ENCODE results near the gene CLIC4.
A peak's percentile ranks its signal among the peaks of the same experiment; 100 is the strongest.

Gene CLIC4

GRCh38 chr1:24825174-24825573 lies 79.9 kb downstream of the CLIC4 start:
- no peak for DNase-seq

GRCh38 chr1:24826510-24826909 lies 81.3 kb downstream of the CLIC4 start:
- DNase-seq: no peak

- no peak for DNase-seq
Measured at GRCh38 chr1:24827379-24828135, 82.3 kb downstream of the CLIC4 start.

- DNase-seq: peak; percentile 24
Measured at GRCh38 chr1:24828183-24828886, 83.1 kb downstream of the CLIC4 start.

- peak; percentile 83 for DNase-seq
Measured at GRCh38 chr1:24828887-24829192, 83.6 kb downstream of the CLIC4 start.

GRCh38 chr1:24830680-24831272 lies 85.5 kb downstream of the CLIC4 start:
- peak; percentile 87 for DNase-seq

GRCh38 chr1:24841593-24841992 lies 96.3 kb downstream of the CLIC4 start:
- no peak for DNase-seq

GRCh38 chr1:24846671-24847070 lies 101.4 kb downstream of the CLIC4 start:
- no peak for DNase-seq

GRCh38 chr1:24847995-24848881 lies 103.0 kb downstream of the CLIC4 start:
- DNase-seq: peak; percentile 73

GRCh38 chr1:24849672-24850295 lies 104.5 kb downstream of the CLIC4 start:
- DNase-seq: no peak

GRCh38 chr1:24850328-24850920 lies 105.2 kb downstream of the CLIC4 start:
- DNase-seq: no peak

- DNase-seq: no peak
Measured at GRCh38 chr1:24853649-24854048, 108.4 kb downstream of the CLIC4 start.

- DNase-seq: no peak
Measured at GRCh38 chr1:24855474-24855873, 110.2 kb downstream of the CLIC4 start.

- DNase-seq: no peak
Measured at GRCh38 chr1:24856787-24857506, 111.7 kb downstream of the CLIC4 start.

- no peak for DNase-seq
Measured at GRCh38 chr1:24857507-24858133, 112.4 kb downstream of the CLIC4 start.

- no peak for DNase-seq
Measured at GRCh38 chr1:24858277-24858676, 113.0 kb downstream of the CLIC4 start.

- no peak for DNase-seq
Measured at GRCh38 chr1:24859063-24860010, 114.1 kb downstream of the CLIC4 start.

GRCh38 chr1:24860841-24861240 lies 115.6 kb downstream of the CLIC4 start:
- DNase-seq: no peak

GRCh38 chr1:24861821-24862727 lies 116.8 kb downstream of the CLIC4 start:
- no peak for DNase-seq
